Measurements from ENCODE around the gene SMIM1. TPM values are rescaled to one million over a fixed set of nuclear protein-coding genes. Genes with fewer than 3 reads are reported as not detected.

SMIM1 gene

GRCh38 chr1:3825356-3825755, 52.8 kb downstream of the SMIM1 start:
- no peak overlapping the region for H2BK120ac ChIP-seq (ENCODE audit: low read depth, low read length)
- no peak overlapping the region for H4K91ac ChIP-seq (ENCODE audit: low read length)
- H3K23ac ChIP-seq (ENCODE audit: low read length in 2 of 2), result no peak overlapping the region
- H3K36me3 ChIP-seq (ENCODE audit: control insufficient read depth in 1 of 2, insufficient read depth in 2 of 2, low read depth in 1 of 2, low read length in 2 of 2), result peaks cover 78 to 94% of the 10 kb centered on the region in 2 experiments
- no peak overlapping the region for H2BK5ac ChIP-seq (ENCODE audit: low read depth, low read length, poor library complexity, severe bottlenecking)
- no peak overlapping the region for H2AK5ac ChIP-seq (ENCODE audit: low read length, severe bottlenecking)
- H3K4me1 ChIP-seq (ENCODE audit: control insufficient read depth, insufficient read depth, low read depth, low read length), result peaks cover 17% of the 10 kb centered on the region
- no peak overlapping the region for H3K27ac ChIP-seq (ENCODE audit: low read length, poor library complexity, severe bottlenecking)
- no peak overlapping the region for H3K4me3 ChIP-seq (ENCODE audit: insufficient read depth in 1 of 2, low read depth in 1 of 2, low read length in 2 of 2)
- DNase-seq, result no peak
- H3K4me2 ChIP-seq (ENCODE audit: low read length, poor library complexity, severe bottlenecking), result no peak overlapping the region
- H3K14ac ChIP-seq (ENCODE audit: low read length in 2 of 2), result no peak overlapping the region
- no peak overlapping the region for H3K4ac ChIP-seq (ENCODE audit: low read depth in 1 of 2, low read length in 2 of 2)
- no peaks in the 10 kb centered on the region for H3K27me3 ChIP-seq (ENCODE audit: control insufficient read depth in 1 of 2, insufficient read depth in 1 of 2, low read length in 2 of 2)
- no peak overlapping the region for H3K18ac ChIP-seq (ENCODE audit: low read depth in 1 of 2, low read length in 2 of 2)
- no peak overlapping the region for H2BK15ac ChIP-seq (ENCODE audit: low read depth, poor library complexity, severe bottlenecking)
- 96% methylated on average over 15 of the region's 15 CpGs for WGBS
- no peak overlapping the region for H2AFZ ChIP-seq (ENCODE audit: low read depth, low read length)
- H2BK12ac ChIP-seq (ENCODE audit: low read length in 2 of 2), result no peak overlapping the region
- H4K8ac ChIP-seq (ENCODE audit: low read length), result no peak overlapping the region
- H3K79me1 ChIP-seq (replicated peaks; ENCODE audit: low read length, poor library complexity, severe bottlenecking), result no peaks in the 10 kb centered on the region
- no peaks in the 10 kb centered on the region for H3K9me3 ChIP-seq (ENCODE audit: control insufficient read depth, low read length)
- no peak overlapping the region for H3K9ac ChIP-seq (ENCODE audit: low read length)

Small RNA genes within 50 kb of the gene (small RNA-seq; reads per million reads assigned to genes)
- gene RF02197 (ENCODE audit: low read depth) (not detected), gene RN7SL574P (ENCODE audit: low read depth) (not detected)

All from mesenchymal stem cell (in vitro differentiated cells and primary cell).